HG02852 (cell line): ENCODE results near the gene SBK1.
"Not testable (repeated sequence)": the region's sequence is repeated elsewhere in the genome, so short reads cannot be mapped to it uniquely, and the experiment has no call there.

Experiments used
- ATAC-seq: cut with Tn5 transposase; IDR thresholded peaks from one replicate; pipeline ENCODE4 v1.9.1; 2021; ENCODE audit warnings: mild to moderate bottlenecking, moderate library complexity; ENCODE audit not compliant: unreplicated experiment

The SBK1 gene

DNA sequence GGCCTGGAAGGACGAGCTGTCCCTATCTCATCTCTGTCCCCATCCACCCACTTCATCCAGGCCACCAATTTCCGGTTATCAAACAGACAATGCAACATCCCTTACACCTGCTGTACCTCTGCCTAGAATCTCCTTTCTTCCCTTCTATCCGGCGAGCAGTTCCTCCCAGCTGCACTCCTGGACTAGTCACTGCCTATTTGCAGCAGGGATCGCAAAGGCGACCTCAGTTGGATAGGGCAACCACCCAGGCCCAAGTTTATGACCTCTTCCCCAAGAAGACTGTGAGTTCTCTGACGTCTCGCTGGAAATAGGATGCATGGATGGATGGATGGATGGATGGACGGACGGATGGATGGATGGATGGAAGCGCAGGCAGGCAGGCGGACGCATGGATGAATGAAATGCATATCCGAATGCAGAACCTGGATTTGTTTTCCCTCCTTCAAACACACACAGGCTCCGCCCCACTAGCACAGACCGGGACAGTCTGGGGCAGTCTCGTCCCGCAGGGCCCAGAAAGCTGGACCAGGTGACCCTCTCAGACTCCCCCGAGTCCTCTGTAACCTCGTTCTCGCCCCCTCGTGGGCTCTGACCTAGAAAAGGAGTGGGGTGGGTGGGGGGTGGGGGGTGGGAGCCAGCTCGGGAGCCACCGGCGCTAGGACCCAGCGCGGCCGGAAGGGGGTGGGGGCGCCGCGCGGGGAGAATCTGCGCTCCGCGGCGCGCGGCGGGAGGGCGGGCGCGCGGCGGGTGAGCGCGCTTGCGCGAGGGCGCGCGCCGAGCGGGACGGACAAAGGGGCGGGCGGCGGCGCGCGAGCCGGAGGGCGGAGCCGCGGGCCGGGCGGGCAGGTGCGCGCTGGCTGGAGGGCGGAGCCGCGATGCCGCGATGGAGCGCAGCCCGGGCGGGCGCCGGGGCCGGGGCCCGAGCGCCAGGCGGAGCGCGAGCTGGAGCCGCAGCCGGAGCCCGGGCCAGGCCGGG, at the start of gene SBK1:
Gene SBK1 (plus strand): TSS at position 875 of the 976 bp plus-strand sequence. CDS start 24,867 bp downstream, outside the sequence.
- peak; percentile 85 for ATAC-seq

DNA sequence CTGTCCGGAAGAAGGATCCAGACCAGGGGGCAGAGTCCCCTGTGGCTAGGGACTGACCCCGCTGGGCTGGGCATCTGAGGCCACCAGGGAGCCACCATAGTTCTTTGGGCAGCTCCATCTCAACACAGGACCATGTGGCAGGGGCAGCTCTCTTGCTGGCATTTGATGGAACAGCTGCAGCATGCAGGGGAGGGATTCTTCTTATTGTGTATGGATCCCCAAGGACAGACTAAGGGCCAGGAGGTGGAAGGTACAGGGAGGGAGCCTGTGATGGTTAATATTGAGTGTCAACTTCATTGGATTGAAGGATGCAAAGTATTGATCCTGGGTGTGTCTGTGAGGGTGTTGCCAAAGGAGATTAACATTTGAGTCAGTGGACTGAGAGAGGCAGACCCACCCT, 42.8 kb upstream of the SBK1 start:
- not testable (repeated sequence) for ATAC-seq

DNA sequence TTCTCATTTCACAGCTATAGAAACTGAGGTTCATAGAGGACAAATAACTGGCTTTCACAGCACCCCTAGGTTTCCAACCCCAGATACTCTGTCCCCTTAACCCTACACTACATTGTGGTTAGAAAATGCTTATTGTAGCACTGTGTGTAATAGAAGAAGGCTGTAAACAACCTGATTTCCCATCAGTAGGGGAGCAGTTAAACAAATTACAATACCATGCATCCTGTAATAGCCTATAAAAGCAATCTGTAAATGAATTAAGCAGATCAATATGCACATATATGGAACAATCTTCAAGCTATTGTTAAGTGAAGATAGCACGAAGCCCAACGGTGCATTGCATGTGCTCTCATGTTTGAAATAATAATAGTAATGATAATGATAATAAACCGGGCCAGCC, 41.3 kb upstream of the SBK1 start:
- ATAC-seq = no peak

DNA sequence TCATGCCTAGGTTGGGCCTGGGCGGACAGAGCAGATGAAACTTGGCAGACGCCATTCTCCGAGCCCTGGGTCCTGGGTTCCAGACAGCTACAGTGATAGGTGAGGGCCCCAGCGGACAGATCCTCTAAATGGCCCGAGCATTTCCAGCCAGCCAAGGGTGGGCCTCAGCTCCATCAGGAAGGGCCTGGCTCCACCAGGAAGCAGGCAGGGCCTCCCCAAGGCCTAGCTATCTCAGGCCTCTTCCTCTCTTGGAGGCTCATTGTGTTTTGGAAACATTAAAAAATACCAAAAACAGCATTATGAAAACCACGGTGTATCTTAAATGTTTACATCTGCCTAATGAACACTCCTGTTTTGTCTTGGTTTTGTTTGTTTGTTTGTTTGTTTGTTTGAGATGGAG, 38.2 kb upstream of the SBK1 start:
- ATAC-seq = no peak

DNA sequence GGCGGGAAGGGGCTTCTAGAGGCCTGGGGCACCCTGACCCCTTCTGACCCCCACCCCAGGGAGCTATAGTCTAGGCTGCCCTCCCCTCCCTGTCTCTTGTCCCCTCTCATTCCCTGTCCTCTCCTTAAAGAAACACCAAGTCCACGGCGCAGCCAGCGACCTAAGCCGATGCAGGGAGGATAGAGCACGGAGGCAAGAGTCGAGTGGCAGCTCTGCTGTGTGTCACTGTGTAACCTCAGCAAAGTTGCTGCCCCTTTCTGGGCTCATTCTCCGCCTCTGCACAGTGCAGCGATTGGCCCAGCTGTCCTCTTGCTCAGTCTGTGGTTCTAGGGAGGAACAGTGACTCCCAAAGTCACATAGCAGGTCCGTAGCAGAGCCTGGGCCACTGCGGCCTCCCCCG, 36.5 kb upstream of the SBK1 start:
- no peak for ATAC-seq

DNA sequence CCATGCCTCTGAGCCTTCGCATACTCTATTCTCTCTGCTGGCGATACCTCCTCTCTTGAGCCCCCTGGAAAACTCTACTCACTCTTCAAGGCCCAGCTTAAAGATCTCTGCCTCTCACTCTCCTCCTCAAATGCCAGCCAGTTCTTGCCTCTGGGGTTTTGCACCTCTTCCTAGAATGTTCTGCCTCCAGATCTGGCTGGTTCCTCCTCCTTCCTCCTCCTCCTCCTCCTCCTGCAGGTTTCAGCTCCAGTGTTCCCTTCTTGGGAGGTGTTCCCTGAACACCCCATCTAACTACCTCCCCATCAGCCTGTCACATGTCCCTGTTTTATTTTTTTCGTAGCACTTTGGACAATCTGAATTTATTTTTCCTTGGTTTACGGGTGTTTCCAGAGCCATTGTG, 35.1 kb upstream of the SBK1 start:
- ATAC-seq = no peak

DNA sequence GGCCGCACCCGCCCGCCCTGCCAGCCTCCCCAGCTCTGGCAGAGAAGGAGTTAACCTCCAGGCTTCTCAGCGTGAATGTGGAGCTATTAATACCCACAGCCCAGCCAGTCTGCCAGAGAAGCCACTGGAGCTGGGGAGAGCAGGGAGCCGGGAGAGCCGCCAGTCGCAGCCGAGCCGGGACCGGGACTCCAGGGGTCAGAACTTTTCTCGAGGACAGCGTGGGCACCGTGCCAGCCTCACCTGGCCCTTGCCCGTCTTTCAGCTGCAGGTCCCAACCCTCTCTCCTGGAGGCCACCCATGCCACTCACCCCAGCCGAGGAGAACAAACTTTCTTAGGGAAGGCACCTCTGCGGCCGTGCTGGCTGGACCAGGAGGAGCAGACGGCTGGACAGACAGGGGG, 33.8 kb upstream of the SBK1 start:
- ATAC-seq = no peak

DNA sequence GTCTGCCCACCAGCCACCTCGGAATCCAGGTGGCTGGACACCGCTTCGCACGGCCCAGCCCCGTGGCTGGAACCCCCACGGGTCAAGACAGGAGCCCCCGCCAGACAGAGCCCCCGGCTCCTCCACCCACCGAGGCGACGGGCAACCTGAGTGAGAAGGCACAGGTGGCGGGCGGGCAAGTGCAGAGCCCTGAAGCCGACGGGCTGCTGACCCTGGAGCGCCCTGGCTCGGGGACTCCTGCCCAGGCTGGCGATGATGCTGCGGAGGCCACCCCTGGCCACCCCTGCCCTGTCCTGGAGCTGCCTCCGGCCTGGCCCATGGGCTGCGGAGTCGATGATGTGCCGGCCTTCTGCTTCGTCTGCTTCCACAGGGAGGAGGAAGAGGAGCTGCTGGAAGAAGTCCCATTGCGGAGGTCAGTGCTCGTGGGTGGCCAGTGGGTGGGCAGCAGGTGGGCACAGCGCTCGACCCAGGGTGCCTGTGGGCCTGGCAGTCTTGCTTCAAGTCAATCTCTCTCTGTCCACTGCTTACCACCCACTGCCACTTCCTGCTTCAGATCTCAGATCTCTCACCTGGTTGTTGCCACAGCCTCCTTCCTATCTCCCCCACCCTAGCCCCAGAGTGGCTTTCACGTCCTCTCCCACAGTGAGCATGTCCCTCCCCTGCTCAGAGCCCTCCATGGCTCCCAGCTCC, 33.1 kb upstream of the SBK1 start:
- no peak for ATAC-seq

DNA sequence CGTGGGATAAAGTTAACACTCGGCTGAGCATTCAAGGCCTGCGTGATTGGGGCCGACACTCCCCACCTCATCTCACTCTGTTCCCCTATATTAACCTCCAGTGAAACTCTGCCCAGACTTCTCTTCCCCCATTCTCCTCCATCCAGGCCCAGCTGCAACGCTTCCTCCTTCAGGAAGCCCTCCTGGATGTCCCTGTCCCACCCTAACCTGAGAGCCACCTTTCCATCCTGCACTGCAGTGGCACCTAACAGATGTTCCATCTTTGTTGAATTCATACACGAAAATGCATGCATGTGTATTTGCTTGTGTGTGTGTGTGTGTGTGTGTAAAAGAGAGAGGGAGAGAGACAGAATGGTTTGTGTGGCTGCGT, 32.6 kb upstream of the SBK1 start:
- ATAC-seq = no peak

DNA sequence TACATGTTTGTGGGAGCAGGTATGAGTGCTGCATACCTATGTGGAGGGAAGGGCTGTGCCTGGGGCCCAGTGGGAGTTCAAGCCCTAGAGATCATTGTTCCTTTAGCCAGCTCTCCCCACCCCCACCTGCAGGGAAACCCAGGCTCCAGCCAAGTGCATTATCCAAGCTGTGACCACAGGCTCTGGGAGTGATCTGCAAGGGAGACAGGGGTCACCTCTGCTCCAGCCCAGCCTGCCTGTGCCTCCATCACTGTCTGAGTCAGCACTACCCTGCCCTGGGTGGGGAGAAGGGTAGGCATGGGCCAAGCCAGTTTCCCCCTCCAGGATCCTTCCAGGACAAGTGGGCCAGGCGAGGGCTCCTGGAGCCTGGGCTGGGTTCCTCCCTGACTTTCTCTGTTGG, 32.1 kb upstream of the SBK1 start:
- ATAC-seq = no peak

DNA sequence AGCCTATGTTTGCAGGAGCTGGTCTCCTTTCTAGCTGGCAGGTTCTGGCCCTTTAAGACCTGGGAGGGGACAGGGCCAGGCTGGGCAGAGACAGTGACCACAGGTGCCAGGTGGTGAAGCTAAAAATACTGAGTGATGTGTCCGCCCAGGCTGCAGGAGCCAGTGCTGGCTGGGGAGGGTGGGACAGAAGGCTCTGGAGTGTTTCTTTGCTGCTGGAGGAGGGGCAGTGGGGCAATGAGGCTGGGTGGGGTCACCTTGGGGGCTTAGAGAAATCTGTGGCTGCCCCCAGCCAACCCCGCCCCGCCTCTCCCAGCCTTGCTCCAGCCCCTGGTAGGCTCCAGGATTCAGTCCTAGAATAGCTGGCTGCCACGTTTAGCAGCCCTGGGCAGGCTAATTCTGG, 30.4 kb upstream of the SBK1 start:
- ATAC-seq = no peak

DNA sequence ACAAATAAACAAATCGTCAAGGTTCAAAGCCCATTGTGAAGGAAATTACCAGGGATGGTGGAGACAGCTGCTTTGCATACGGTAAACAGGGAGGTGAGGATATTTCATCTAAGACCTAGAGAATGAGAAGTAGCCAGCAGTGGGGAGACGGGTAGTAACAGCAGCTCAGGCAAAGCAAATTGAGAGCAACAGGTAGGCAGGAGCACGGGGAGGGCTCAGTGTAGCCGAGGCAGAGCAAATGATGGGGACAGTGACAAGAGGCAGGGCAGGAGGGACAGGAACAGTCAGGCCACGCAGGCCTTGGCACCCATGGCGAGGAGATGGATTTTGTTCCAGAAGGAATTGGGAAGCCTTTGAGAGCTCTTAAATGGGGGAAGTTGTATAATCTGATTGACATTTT, 29.0 kb upstream of the SBK1 start:
- ATAC-seq = no peak

DNA sequence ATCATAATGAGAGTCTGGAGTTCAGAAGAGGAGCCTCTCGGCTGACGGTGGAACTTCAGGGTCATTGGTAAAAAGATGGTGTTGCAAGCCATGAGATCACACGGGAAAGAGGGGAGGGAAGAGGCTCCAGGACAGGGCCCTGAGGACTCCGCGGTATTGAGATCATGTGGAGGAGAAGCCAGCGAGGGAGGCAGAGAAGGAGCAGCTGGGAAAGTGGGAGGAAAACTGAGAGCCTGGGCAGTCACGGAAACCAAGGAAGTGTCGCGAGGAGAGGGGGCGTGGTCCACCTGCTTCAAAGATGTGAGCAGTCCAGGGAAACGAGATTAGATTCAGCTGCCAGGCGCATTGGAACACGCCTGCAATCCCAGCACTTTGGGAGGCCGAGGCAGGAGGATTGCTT, 27.7 kb upstream of the SBK1 start:
- no peak for ATAC-seq

DNA sequence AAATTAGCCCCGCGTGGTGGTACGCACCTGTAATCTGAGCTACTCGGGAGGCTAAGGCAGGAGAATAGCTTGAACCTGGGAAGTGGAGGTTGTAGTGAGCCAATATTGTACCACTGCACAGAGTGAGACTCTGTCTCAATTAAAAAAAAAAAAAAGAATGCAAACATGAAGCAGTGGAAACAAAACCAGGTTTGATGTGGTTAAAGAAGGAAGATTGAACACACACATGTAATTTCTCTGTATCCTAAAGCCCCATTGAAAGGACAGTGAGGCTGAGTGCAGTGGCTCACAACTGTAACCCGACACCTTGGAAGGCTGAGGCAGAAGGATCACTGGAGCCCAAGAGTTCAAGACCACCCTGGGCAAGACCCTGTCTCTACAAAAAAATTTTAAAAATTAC, 26.5 kb upstream of the SBK1 start:
- no peak for ATAC-seq

DNA sequence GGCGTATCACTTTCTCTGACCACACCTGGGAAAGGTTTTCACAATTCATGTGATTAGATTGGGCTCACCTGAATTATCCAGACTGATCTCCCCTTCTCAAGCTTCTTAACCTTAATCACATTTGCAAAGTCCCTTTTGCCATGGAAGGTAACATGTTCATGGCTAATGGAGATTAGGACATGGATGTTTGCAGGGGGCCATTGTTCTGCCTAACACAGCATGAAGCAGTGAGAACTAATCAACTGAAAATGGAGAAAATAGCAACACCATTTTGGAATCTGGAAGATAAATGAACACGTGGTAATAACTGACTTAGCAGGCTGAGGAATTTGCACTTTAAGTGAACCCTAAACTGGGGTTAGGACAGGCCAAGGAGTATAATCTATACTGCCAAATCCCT, 25.0 kb upstream of the SBK1 start:
- ATAC-seq = no peak

DNA sequence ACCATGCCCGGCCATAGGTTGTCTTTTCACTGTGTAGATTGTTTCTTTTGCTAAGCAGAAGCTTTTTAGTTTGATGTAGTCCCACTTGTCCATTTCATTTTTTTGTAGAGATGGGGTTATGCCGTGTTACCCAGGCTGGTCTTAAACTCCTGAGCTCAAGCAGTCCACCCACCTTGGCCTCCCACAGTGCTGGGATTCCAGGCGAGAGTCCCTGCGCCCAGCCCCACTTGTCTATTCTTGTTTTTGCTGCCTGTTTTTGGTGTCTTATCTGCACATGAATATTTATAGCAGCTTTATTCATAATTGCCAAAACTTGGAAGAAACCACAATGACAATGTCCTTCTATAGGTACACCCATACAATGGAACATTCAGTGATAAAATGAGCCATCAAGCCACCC, 18.8 kb upstream of the SBK1 start:
- no peak for ATAC-seq

DNA sequence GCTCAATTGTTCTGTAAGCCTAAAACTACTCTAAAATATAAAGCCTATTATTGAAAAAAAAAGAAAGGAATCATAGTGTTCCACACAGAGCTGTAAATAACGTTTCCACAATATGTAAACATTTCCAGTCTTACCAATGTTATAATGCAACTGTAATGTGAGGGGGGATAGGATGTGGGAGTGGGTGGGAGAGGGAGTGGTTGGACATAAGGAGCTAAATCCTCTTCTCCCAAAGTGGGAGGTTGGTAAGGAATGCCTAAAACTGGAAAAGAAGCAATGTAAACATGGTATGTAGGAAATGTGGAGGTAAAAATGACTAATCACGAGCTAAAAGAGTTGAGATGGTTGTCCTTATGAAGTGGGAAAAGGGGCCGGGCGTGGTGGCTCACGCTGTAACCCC, 17.6 kb upstream of the SBK1 start:
- no peak for ATAC-seq

DNA sequence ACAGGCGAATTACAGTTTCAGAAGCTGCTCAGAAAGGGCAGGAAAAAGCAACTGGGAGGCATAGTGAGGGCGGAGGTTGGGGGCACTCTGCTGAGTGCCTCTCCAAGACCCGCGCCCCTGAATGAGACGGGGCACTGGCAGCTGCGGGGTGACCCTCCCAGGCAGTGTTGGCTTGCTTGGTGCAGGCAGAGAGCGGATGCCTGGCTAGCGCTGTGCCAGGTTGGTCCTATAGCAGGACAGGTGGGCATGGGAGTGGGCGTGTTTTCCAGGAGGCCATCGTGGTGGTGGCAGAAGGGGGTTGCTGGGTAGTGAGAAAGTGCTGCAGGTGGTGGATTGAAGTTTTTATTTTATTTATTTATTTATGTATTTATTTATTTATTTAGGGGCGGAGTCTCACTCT, 16.0 kb upstream of the SBK1 start:
- ATAC-seq = no peak

DNA sequence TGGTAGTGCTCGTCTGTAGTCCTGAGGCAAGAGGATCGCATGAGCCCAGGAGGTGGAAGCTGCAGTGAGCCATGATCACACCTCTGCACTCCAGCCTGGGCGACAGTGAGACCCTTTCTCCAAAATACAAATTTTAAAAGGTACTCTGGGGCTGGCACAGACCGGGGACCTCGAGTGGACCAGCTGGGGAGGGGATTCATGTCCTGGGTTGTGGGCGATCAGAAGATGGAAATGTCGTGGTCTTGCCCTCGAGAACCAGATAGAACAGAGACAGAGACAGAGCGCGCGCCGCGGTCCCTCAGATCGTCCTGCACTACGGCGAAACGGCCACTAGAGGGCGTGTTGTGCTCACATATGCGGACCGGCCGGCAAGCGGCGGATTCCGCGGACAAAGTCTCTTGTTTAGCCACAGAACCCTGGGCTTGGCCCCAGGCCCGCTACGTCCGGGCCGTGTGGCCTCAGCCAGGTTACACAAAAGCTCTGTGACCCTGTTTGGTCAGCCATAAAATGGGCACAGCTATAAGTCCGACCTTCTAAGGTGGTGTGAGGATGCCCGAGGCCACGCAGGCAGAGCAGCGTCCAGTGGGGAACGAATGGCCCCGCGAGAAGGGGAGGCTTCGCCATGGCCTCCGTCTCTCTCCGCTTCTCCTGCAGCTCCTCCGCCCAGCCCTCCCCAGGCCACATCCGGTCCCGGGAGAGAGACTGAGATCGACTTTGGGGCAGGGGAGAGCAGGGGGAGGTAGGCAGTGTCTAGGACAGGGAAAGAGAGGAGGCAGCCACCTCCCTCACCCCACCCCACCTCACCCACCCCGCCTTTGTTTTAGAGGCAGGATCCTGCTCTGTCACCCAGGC, 14.6 kb upstream of the SBK1 start:
- ATAC-seq = no peak

DNA sequence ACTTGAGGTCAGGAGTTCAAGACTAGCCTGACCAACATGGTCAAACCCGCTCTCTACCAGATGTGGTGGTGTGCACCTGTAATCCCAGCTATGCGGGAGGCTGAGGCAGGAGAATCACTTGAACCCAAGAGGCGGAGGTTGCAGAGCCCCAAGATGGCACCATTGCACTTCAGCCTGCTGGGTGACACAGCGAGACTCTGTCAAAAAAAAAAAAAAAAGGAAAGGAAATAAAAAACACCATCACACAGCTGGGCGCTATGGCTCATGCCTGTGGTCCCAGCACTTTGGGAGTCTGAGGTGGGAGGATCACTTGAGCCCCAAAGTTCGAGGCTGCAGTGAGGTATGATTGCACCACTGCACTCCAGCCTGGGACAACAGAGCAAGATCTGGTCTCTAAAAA, 13.3 kb upstream of the SBK1 start:
- ATAC-seq = no peak
